ENCODE data around the gene BCDIN3D.

The BCDIN3D gene

GRCh38 chr12:49803693-49804450 is 39.0 kb downstream of the BCDIN3D start:
- DNase-seq (ENCODE audit: low read depth): no peak
- no peak for TF ChIP-seq CTCF (IDR thresholded peaks at IDR 0.05; ENCODE audit: control insufficient read depth, extremely low read depth, insufficient read depth)
- H3K4me3 ChIP-seq (ENCODE audit: low read depth, low read length): no peak overlapping the region

DNA sequence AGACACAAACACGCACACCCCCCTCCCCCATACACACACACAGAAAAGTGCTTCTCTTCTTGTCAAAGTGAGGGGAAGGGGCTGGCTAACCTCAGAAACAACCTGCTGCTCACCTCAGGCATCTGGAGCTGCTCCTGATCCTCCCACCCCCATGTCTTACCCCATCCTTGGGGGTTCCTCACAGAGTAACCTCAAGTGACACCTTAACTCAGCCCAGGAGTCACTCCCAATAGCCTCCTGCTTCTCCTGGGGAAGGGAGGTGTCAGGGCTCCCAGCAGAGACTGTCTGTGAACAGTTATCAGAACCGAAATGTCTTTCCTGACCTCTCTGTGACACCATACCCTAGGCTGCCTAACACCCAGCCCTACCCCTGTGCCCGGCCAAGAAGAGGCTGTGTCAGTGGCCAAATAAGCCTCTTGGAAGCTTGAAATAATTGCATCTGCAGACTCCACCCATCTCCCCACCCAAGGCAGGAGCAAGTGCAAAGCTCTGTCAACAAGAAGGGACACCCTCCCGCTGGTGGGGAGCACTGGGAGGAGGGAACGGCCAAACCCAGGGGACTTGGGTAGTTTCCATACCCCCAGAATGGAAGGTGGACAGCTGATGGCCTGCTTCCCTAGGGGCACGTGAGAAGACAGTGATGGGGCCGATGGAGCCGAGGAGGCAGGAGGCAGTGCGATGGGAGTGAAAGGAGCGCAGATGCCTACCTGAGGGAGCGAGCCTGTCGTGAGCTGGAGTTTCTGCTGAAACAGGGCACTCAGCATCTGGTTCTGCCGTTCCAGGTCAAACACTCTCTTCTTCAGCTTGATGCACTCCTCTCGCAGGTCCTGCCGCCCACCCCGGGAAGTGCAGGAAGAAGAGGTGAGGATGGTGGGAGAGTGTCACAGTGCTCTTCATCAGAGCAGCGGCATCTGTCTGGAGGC is 41.5 kb downstream of the BCDIN3D start:
- H3K4me3 ChIP-seq (ENCODE audit: low read depth, low read length): no peak overlapping the region
- no peak for TF ChIP-seq CTCF (IDR thresholded peaks at IDR 0.05; ENCODE audit: control insufficient read depth, extremely low read depth, insufficient read depth)
- DNase-seq (ENCODE audit: low read depth): no peak

DNA sequence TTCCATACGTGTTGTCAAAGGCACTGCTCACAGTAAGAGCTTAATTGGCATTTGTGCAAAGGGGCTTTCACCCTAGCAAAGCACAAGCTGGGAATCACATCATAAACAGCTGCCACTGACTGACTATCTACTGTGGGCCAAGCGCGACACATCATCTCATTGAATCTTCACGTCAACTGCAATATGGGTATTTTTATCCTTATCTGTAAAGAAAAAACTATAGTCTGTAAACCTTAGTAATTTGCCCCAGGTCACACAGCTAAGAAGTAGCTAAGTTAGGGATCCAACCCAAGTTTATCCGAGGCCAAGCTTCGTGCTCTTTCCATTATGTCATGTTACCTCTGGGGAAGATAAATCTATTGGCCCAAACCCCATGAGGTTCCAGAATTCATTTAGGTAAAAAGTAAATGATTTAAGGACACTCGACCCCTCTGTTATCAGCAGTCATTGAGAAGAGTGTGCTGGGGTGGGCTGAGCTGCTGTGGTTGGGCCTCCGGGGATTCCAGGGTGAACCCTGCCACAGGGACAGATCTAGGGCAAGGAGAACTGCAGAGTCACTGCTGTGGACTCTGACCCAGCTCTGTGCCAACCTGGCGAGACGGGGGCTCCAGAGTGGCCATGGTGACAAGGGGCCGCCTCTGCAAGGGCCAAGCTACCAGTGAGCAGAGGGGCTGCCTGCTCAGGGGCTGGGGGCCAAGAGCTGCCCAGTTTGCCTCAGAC is 42.3 kb downstream of the BCDIN3D start:
- no peak for TF ChIP-seq CTCF (IDR thresholded peaks at IDR 0.05; ENCODE audit: control insufficient read depth, extremely low read depth, insufficient read depth)
- H3K4me3 ChIP-seq (ENCODE audit: low read depth, low read length): no peak overlapping the region
- DNase-seq (ENCODE audit: low read depth): no peak

GRCh38 chr12:49798934-49799333 is 44.0 kb downstream of the BCDIN3D start:
- no peak overlapping the region for H3K4me3 ChIP-seq (ENCODE audit: low read depth, low read length)
- no peak for DNase-seq (ENCODE audit: low read depth)
- TF ChIP-seq CTCF (IDR thresholded peaks at IDR 0.05; ENCODE audit: control insufficient read depth, extremely low read depth, insufficient read depth): no peak

DNA sequence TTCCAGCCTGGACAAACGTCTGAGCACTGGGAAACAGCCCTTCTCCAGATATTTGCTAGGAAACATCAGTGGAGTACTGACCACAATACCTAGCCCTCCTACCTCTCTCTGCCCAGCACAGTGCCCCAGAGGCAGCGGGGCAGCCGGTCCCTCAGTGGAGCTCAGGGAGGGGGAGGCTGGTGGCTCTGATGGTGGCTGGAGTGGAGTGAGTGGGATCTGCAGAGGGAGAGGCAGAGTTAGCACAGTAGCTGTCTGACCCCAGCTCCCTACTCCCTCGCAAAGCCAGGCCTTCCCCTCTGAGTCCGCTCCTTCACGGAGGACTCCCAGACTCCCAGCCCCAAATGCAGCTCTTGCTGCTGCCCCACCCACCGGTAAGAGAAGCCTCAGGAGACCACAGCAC is 44.7 kb downstream of the BCDIN3D start:
- no peak for DNase-seq (ENCODE audit: low read depth)
- H3K4me3 ChIP-seq (ENCODE audit: low read depth, low read length): no peak overlapping the region
- no peak for TF ChIP-seq CTCF (IDR thresholded peaks at IDR 0.05; ENCODE audit: control insufficient read depth, extremely low read depth, insufficient read depth)

GRCh38 chr12:49797449-49797776 is 45.5 kb downstream of the BCDIN3D start:
- H3K4me3 ChIP-seq (ENCODE audit: low read depth, low read length): no peak overlapping the region
- no peak for TF ChIP-seq CTCF (IDR thresholded peaks at IDR 0.05; ENCODE audit: control insufficient read depth, extremely low read depth, insufficient read depth)
- no peak for DNase-seq (ENCODE audit: low read depth)
